CD4-positive, alpha-beta T cell (primary cell): ENCODE measurements around the gene ADARB2. TPM values are rescaled to one million over a fixed set of nuclear protein-coding genes. Genes with fewer than 3 reads are reported as not detected.

Source experiments
- ATAC-seq: fragments of 200-7000 bp; cut with Tn5 transposase; one replicate; pipeline ENCODE4 v1.10.0; 2022; ENCODE audit warnings: mild to moderate bottlenecking; ENCODE audit not compliant: poor library complexity
- CTCF ChIA-PET: fragments of 350-600 bp; sonication (Branson Sonifier 250); formaldehyde crosslinking; loops from one replicate; lab custom pipeline; 2021; ENCODE audit warnings: antibody characterized with exemption, inconsistent platforms; lab: Charles Lee
- POLR2A ChIA-PET: fragments of 350-600 bp; sonication (Branson Sonifier 250); formaldehyde crosslinking; loops from one replicate; lab custom pipeline; 2021; ENCODE audit warnings: antibody characterized with exemption, inconsistent platforms; lab: Charles Lee
- DNase-seq, 14 experiments: peaks; one replicate each; pipeline ENCODE4 v3.0.0-alpha.2; 2013 to 2020; ENCODE audit warnings: mixed read lengths in 2 of 14
- H3K27ac ChIP-seq, 2 donors: one replicate each; pipeline versions ENCODE4 v1.5.1 to v1.7.0; 2013; ENCODE audit warnings: low read length in 2 of 2, low read depth in 1 of 2, mild to moderate bottlenecking in 1 of 2
- H3K27me3 ChIP-seq, 2 experiments: 1 replicate in 1 of 2; 2 replicates in 1 of 2; pipeline versions ENCODE4 v1.6.1 to v1.7.0; 2013; ENCODE audit warnings: low read length in 2 of 2, control low read depth in 1 of 2, mild to moderate bottlenecking in 1 of 2, moderate library complexity in 1 of 2; ENCODE audit not compliant: insufficient read depth in 2 of 2, control insufficient read depth in 1 of 2
- H3K36me3 ChIP-seq: one replicate; pipeline ENCODE4 v1.6.1; 2013; ENCODE audit warnings: low read length, control low read depth; ENCODE audit not compliant: insufficient read depth
- H3K4me1 ChIP-seq: one replicate; pipeline ENCODE4 v1.6.1; 2013; ENCODE audit warnings: low read length, control low read depth; ENCODE audit not compliant: insufficient read depth
- H3K4me3 ChIP-seq: one replicate; pipeline ENCODE4 v1.5.1; 2013; ENCODE audit warnings: mild to moderate bottlenecking, low read length, moderate library complexity
- H3K9me3 ChIP-seq, 2 experiments: 1 replicate in 1 of 2; 2 replicates in 1 of 2; pipeline versions ENCODE4 v1.6.1 to v1.7.0; 2013; ENCODE audit warnings: low read length in 2 of 2, mild to moderate bottlenecking in 2 of 2, control low read depth in 1 of 2, moderate library complexity in 1 of 2; ENCODE audit not compliant: control insufficient read depth in 1 of 2, insufficient read depth in 1 of 2
- H3K27ac Mint-ChIP-seq: one replicate; pipeline ENCODE4 v1.8.0; 2020; ENCODE audit warnings: mixed read lengths
- H3K27me3 Mint-ChIP-seq: one replicate; pipeline ENCODE4 v1.8.0; 2021; ENCODE audit warnings: mixed read lengths
- H3K36me3 Mint-ChIP-seq: one replicate; pipeline ENCODE4 v1.8.0; 2021; ENCODE audit warnings: low read depth, mixed read lengths
- H3K4me1 Mint-ChIP-seq: one replicate; pipeline ENCODE4 v1.8.0; 2021; ENCODE audit warnings: low read depth, mixed read lengths
- H3K4me3 Mint-ChIP-seq: one replicate; pipeline ENCODE4 v1.8.0; 2020; ENCODE audit warnings: mild to moderate bottlenecking, mixed read lengths
- H3K9me3 Mint-ChIP-seq: one replicate; pipeline ENCODE4 v1.8.0; 2020; ENCODE audit warnings: mixed read lengths
- intact Hi-C, 2 experiments: fragments of 100-400 bp; cut with DNase I in 1 of 2; cut with micrococcal nuclease in 1 of 2; formaldehyde crosslinking; loops; one replicate each; pipeline versions ENCODE4 v1.15.1 to v1.9.0; 2023 to 2025; cut with DNase I, micrococcal nuclease
- total RNA-seq, 174 experiments: library from RNA in 2 of 174; stranded (reverse) in 2 of 174; gene quantifications; one replicate each; pipeline ENCODE4 v1.2.3 and lab custom pipeline; 2021 to 2026
- TF ChIP-seq, protein P1 (sequence below): fragments of 200-600 bp; IDR thresholded peaks from one replicate; pipeline ENCODE4 v1.8.0; 2022; ENCODE audit warnings: antibody characterized with exemption, mild to moderate bottlenecking

ADARB2 gene
- total RNA-seq, 2 experiments from 2014 or later: 0.14 TPM; not detected in 1

GRCh38 chr10:1347962-1348772 lies 389.2 kb downstream of the ADARB2 start:
- DNase-seq (no peak), ATAC-seq (no peak)
- CTCF ChIA-PET: no interaction called here

GRCh38 chr10:1347525-1347924 lies 389.8 kb downstream of the ADARB2 start:
- Mint-ChIP-seq H3K9me3 (no peaks in the 10 kb centered on the region), H3K4me3 (no peak overlapping the region), H3K4me1 (no peaks in the 10 kb centered on the region), H3K27ac (no peak overlapping the region), H3K27me3 (peaks cover 6% of the 10 kb centered on the region), H3K36me3 (no peaks in the 10 kb centered on the region)
- ATAC-seq (no peak), DNase-seq (no peak)
- Histone ChIP-seq H3K4me3 (no peak overlapping the region), H3K4me1 (no peaks in the 10 kb centered on the region), H3K27me3 (no peaks in the 10 kb centered on the region), H3K27ac (no peak overlapping the region), H3K9me3 (peaks cover 0 to 4% of the 10 kb centered on the region in 2 experiments), H3K36me3 (no peaks in the 10 kb centered on the region)
- ChIA-PET POLR2A (no interaction called here), CTCF (no interaction called here)
- intact Hi-C loops: no loop called here
- TF ChIP-seq, protein P1, sequence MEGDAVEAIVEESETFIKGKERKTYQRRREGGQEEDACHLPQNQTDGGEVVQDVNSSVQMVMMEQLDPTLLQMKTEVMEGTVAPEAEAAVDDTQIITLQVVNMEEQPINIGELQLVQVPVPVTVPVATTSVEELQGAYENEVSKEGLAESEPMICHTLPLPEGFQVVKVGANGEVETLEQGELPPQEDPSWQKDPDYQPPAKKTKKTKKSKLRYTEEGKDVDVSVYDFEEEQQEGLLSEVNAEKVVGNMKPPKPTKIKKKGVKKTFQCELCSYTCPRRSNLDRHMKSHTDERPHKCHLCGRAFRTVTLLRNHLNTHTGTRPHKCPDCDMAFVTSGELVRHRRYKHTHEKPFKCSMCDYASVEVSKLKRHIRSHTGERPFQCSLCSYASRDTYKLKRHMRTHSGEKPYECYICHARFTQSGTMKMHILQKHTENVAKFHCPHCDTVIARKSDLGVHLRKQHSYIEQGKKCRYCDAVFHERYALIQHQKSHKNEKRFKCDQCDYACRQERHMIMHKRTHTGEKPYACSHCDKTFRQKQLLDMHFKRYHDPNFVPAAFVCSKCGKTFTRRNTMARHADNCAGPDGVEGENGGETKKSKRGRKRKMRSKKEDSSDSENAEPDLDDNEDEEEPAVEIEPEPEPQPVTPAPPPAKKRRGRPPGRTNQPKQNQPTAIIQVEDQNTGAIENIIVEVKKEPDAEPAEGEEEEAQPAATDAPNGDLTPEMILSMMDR: no peak

More at GRCh38 chr10:1347962-1348772, 389.2 kb downstream of the ADARB2 start:
- Histone ChIP-seq H3K4me1 (no peaks in the 10 kb centered on the region), H3K27me3 (no peaks in the 10 kb centered on the region), H3K4me3 (no peak overlapping the region), H3K27ac (no peak overlapping the region), H3K9me3 (peaks cover 0 to 4% of the 10 kb centered on the region in 2 experiments), H3K36me3 (no peaks in the 10 kb centered on the region)
- POLR2A ChIA-PET: no interaction called here
- TF ChIP-seq, protein P1: no peak
- Mint-ChIP-seq H3K36me3 (no peaks in the 10 kb centered on the region), H3K27me3 (peaks cover 6% of the 10 kb centered on the region), H3K4me3 (no peak overlapping the region), H3K27ac (no peak overlapping the region), H3K9me3 (no peaks in the 10 kb centered on the region), H3K4me1 (no peaks in the 10 kb centered on the region)
- intact Hi-C loops: no loop called here

DNA sequence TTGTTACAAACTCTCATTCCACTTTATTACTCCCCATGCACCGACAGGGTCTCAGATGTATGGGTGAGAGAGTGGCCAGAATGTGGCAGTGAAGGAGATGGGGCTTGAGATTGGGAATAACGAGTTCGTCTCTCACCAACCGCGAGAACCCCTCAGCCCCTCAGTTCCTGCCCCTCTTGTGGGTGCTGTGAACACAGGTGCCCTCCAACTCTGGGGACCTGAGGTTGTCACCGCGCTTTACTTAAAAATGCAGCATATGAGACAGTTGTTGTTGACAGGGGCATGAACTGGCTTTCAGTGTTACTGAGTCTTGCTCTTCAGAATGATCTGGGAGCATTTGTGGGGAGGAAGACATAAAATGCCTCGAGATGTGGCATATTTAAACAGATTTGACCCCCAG lies 391.1 kb downstream of the ADARB2 start:
- Mint-ChIP-seq H3K4me1 (no peaks in the 10 kb centered on the region), H3K27ac (no peak overlapping the region), H3K27me3 (peaks cover 6% of the 10 kb centered on the region), H3K4me3 (no peak overlapping the region), H3K9me3 (no peaks in the 10 kb centered on the region), H3K36me3 (no peaks in the 10 kb centered on the region)
- CTCF ChIA-PET: no interaction called here
- Histone ChIP-seq H3K27ac (no peak overlapping the region), H3K36me3 (no peaks in the 10 kb centered on the region), H3K9me3 (peaks cover 0 to 4% of the 10 kb centered on the region in 2 experiments), H3K4me3 (no peak overlapping the region), H3K4me1 (no peaks in the 10 kb centered on the region), H3K27me3 (no peaks in the 10 kb centered on the region)
- TF ChIP-seq, protein P1: no peak
- intact Hi-C loops: no loop called here
- POLR2A ChIA-PET: no interaction called here
- ATAC-seq (no peak), DNase-seq (no peak)
